NCI-H1694 treated with DMSO at 0.1 percent for 48 hours (cell line): ENCODE data around the gene ZHX3.
A peak's percentile ranks its signal among the peaks of the same experiment; 100 is the strongest.

ENCODE experiments used
- DNase-seq: peaks from one replicate; lab custom pipeline; 2025; lab: John Stamatoyannopoulos, UW

ZHX3 gene

DNA sequence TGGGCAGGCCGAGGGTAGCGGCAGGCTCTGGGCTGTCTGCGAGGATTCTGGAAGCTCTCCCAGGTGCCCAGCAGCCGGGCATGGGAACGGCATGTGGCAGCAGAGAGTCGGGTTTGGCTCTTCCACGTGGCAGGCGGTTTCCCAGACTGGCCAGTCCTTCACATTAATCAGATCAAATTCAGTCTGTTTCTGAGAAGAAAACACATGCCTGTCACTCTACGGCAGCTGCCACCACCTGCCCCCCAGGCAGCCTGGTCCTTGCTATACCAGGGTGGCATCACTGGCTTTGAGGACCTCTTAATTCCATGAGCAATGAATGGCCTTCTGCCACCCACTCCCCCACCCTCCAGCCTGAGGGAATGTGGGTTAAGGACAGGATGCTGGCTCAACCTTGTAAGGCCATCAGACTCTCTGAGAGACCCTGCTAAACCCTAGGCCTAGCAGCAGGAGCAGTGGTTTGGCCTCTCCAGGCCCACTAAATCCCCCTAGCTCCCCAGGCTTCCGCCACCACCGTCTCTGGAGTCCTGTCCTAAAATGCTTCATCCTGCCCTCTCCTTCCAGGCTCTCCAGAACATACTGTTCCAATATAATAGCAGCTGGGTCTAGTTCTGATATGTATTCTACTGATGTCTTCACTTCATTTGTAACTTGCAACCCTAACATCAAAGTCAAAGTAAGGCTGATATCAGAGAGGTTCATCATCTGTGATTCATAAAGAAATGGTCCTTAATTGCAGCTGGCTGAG is 132.3 kb downstream of the ZHX3 start:
- DNase-seq, result no peak

DNA sequence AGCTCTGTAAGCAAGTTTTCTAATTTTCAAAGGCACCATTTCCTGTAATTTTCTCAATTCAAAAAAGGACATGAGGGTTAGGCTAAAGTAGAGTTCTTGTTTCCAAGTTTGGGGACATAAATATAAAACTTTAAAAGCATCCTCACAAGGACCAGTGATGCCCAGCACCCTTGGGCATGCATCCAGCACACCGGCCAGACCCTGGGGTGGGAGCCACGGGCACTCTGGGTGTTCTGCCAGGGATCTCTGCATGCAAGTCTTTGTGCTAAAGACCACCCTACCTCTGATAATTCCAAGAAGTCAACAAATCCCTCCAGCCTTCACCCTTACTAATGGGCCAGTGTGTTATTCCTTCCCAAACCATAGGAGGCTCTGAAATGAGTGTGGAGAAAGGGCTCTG is 133.7 kb downstream of the ZHX3 start:
- no peak for DNase-seq

DNA sequence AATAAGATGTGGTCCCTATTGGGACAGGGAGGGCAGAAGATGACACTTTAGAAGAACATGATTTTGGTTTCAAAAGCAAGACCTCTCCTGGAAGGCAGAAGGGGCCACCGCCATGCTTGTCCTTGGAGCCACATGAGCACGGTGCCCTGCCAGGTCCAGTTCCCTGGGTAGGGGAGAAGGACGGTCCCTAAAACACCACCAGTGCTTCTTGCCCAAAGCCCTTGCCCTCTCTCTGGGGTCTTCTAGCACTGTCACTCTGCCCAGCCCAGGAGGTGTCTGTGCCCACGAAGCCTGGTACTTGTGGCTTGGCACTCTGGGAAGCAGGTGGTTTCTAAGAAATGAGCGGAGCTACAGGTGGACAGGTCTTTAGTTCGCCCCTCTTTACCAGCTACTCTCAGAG is 134.1 kb downstream of the ZHX3 start:
- DNase-seq, result no peak

DNA sequence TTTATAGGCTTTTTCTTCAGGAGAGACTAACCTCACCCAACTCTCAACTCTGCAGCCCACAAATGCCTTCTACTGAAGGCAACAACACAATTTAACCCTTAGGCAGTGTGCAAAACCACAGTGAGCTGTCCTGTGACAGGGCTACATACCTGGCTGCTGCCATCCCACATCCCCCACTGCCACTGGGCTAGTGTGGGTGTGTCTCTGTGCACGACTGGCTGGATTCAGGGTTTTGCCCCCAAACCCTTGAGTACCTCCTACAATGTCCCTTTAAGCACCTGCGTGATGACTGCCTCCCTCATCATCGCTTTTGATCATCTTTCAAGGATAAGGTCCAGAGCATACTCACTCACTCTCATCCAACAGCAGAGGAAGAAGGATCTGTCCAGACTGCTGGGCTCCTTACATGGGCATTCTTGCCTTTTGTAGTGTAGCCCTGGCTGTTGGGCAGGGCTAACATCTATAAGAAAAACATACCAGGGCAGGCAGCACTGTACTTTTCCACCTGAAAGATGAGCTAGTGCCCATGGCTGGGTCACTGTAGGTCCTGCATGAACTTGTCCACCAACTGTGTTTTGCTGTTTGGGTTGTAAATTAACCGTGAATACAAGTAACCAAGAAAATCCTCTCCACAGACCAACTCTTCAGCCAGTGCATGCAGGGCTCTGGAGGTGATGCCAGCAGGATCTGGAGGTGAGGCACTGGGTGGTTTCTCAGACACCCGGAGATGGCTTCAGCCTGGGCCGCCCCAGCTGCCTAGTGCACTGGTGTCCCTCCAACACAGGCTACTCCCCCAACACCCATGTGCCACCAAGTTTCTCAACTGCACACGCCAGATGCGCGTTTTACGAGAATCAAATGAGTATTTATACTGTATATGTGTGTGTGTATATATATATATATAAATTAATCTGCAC is 135.0 kb downstream of the ZHX3 start:
- no peak for DNase-seq

DNA sequence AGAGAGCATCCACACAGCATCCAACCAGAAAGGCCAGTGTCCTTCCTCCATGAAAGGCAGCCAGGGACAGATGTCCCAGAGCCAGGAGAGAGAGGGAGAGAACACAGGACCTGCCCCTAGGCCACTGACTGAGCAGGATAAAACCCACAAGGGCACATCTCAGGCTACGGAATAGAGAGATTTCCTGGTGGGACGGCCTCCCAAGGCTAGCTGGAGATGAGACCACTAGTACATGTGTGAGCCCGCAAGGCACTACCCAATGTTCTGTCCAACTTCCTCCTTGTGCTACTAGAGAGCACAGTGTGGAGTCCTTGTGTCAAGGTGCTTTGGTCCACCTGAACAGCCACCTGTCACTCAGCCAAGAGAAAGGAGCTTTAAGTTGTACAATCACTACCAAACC is 136.0 kb downstream of the ZHX3 start:
- no peak for DNase-seq

DNA sequence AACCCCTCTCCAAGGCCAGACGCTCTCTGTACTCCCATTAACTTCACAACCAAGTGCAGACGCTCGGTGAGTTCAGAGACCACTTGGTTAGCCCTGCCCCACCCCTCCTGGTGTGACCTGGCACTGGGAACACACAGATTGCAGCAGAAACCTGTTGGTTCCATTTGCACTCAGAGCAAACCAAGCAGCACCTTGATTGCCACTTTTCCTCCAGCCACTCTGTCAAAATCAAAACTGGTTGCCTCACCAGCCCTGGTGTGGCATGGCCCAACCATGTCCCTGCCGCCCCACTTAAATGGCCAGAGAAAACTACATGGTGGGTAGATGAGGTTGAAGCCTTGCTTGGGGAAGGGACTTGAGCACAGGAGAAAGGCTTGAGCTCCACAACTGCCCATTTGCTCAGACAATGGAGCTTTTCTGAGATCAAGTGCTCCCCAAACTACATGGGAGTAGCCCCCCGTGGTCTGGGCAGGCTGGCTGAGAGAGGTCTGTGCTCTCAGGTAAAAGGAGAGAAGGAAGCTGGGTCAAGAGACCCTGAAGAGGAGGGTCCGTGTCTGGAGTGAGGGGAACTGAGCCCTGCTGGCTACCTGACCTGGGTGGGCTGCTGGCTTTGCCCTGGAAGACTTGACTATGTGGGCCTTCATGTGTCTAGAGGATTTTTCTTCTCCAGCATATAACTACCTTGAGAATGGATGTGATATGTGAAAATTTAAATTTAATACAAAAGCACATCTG is 136.8 kb downstream of the ZHX3 start:
- no peak for DNase-seq

DNA sequence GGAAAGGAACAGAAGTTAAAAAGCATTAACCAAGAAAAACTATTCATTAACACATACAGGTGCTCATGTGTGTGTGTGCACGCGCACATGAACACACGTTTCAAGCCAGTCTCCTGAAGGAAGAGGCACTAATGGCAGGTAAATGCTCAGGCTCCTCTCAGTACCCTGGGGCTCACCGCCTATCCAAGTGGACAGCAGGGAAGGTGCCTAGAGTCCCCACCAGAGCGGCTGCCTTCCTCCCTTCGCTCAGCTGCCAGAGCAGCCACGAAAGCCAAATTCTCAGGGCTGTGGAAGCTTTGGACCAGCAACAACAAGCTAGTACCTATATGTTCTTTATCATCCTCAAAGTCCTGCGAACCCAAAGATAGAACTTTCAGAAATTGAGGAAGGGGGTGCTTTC is 137.6 kb downstream of the ZHX3 start:
- DNase-seq, result no peak

DNA sequence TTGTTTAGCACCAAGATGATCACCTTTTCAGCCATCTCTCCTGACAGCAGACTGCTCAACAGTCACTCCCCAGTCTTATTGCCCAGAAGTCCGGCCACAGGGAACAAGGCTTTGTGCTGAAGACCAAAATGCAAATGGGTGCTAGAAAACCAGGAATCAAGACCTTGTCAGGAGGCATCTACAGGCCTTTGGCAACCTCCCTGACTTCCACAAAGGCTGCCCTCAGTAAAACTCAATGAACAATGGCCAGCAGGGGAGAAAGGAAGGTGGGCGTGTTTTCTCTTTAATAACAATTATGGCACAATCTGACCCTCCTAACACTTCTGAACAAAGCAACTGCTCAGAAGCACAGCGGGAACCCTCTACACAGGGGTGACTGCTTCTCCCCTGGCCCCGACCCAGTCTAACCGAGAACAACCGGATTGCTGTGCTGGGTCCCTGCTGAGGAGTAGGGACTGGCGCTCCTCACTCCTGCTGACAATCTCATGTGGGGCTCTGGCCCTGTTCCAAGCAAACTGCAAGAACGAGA is 138.6 kb downstream of the ZHX3 start:
- no peak for DNase-seq

DNA sequence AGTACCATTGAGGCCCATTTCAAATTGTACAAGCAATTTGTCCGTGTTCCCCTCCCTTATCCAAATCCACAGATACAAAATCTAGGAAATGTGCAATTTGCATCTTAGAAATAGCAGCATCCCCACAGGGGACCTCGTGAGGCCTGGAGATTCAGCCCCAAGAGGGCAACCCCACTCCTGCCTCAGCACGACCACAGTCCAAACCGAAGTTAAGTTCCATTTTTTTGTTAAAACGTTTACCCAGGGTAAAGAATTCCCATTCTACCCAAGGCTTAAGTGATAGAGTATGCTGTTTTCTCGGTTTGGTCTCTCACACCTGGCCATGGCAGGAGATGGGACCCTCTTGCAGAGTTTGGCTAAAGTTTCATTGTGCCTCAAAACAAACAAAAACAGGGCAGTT is 139.0 kb downstream of the ZHX3 start:
- no peak for DNase-seq

DNA sequence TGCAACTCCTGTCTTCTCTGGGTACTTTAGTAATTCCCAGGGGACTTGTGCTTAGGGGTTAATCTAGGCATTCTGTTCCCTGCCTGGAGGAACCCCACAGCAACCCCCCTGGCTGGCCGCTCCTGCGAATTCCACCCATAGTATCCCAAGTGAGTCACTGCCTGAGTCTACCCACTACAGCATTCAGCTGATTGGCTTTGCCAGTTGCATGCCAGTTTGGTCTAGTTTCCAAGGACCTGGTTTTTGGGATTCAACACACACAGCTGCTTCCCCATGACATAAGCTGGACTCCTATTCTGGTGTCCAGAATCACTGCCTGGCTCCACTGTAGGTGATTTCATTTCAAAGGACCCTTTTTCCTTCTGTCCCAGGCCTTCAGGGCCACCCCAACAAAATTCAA is 139.9 kb downstream of the ZHX3 start:
- DNase-seq, result no peak

DNA sequence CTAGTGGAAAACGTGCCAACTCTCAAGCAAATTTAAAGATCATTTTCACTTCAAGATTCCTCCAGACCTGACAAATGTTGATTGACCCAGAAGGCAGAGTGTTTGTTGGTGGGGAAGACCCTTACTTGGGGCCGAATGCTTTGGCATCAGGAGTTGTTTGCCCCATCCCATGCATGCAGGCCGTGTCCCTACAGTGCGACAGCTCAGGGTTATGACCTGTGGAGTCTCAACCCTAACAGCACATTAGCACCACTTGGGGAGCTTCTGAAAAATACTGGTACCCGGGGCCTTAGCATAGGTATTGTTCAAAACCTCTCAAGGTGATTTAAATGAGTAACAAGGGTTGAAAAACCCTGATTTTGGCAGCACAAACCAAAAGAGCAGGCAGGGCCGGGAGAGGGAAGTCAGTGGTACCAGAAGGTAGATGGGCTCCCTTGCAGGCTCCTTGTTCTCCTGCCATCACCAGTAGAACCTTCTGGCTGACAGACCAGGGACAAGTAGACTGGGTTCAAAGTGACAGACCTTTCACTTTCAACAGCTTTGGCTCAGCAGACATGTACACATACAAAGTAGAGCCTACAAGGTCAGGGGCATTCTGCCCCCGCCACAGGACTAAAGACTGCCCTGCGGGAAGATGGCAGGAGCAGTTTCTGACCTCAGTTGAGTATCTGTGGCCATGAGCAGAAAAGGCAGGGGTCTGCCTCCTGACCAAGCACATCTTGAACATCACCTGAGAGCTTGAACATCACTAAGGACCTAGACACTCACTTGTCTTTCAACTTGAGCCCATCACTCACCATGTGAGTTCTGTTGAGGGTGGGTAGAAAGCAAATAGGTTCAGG is 140.6 kb downstream of the ZHX3 start:
- DNase-seq, result no peak

DNA sequence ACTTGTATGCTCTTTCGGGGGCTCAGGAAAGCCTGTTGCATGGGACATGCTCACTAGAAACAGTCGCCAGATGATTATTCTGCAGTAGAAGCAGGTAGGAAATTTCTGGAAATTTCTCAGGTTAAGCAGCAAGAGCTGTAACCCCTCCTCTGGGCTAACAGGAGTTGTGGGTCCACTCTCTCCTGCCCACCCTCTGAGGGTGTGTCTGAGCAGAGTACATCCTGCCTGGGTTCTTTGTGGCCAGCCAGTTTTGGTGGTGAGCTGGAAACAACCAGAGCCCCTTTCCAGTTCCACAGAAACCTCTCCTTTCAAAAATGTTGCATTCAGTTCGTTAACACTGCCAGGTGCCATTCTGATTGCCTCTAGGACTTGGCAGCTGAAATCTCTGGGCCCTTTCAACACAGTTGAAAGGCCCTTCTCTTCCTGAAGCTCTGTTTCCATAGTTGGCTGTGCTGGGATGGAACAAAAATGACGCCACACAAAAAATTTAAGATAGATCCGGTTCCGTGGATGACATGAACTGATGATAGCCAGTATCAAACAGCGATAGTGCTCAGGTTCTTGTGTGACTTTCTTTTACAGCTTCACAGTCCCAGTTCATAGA is 141.7 kb downstream of the ZHX3 start:
- DNase-seq, result no peak

DNA sequence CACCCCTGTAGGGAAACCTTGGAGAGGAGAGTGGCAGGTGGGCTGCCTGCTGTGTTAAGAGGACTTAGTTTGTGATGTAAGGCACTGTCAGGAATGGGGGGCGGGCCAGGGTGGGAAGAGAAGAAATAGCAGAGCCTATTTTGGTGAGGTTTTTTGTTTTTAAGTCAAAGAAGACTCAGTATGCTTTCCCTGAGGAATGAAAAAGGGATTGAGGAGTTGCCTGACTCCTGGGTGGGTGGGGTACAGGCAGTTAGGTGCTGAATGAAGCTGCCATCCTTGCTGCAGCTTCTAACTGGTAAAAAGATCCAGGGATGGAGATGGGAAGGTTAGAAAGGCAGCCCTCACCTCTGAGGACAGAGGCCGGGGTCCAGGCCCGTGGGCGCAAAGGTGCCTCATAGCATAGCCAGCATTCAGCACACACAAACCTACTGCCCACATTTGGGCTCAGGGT is 142.3 kb downstream of the ZHX3 start:
- no peak for DNase-seq

DNA sequence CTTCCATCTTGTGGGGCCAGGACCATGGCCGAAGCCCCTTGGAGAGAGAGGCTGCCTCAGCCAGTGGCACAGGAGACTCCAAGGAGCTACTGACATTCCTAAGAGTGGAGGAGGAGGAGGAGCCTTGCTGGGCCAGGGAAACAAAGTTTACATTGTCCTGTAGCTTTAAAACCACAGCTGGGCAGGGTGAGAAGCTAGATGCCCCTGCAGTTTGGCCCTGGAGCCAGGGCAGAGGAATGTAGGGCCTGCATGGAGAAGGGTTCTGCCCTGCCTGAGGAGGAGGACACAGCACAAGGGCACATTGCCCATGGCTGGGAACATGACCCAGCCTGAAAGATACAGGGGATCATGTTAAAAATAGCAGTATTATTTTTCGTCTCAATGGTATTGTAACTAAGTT is 142.7 kb downstream of the ZHX3 start:
- no peak for DNase-seq

DNA sequence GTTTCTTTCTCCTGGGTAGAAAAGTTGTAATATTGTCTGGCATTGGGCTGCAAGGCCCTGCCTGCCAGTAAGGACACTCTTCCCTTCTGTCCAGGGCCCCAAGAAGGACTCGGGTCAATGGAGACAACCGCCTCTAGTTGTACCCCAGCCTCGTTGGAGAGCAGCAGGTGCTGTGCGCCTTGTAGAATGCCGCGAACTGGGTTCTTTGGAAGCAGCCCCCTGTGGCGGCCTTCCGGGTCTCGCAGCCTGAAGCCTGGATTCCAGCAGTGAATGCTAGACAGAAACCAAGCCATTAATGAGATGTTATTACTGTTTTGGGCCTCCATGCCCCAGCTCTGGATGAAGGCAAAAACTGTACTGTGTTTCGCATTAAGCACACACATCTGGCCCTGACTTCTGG is 143.2 kb downstream of the ZHX3 start:
- no peak for DNase-seq

DNA sequence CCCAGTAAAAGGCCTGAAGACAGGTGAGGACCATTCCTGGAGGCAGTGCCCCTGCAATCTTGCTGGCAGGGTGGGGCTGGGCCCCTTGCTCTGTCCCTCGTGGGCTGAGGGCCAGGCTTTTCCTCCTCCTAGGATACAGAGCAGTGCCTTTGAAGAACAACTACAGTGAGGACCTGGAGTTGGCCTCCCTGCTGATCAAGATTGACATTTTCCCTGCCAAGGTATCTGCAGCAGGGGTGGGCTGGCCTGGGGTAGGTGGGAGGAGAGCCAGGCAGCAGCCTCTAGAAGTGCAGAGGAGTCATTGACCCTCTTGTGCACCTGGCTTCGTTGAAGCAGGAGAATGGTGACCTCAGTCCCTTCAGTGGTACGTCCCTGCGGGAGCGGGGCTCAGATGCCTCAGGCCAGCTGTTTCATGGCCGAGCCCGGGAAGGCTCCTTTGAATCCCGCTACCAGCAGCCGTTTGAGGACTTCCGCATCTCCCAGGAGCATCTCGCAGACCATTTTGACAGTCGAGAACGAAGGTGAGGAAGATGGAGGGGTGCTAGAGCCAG is 143.7 kb downstream of the ZHX3 start:
- DNase-seq, result no peak

DNA sequence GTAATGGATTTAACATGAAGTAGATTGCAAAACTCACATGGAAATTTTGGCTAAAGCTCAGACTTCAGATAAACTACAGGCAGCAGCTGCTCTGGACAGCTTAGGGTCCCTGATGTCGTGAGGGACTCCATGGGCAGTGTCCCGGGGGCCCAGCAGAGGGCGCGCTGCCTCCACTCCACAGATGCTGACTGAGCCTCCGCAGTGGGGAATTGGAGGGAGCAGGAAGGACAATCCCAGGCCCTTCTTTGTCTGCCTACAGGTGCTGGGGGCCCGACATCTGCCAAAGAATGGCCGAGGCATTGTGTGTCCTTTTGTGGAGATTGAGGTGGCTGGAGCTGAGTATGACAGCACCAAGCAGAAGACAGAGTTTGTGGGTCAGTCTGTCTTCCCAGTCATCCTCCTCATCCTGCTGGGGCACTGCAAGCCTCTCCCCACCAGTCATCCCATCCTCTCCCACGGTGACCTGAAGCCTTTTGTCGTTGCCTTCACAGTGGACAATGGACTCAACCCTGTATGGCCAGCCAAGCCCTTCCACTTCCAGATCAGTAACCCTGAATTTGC is 144.3 kb downstream of the ZHX3 start:
- peak; percentile 40 for DNase-seq

DNA sequence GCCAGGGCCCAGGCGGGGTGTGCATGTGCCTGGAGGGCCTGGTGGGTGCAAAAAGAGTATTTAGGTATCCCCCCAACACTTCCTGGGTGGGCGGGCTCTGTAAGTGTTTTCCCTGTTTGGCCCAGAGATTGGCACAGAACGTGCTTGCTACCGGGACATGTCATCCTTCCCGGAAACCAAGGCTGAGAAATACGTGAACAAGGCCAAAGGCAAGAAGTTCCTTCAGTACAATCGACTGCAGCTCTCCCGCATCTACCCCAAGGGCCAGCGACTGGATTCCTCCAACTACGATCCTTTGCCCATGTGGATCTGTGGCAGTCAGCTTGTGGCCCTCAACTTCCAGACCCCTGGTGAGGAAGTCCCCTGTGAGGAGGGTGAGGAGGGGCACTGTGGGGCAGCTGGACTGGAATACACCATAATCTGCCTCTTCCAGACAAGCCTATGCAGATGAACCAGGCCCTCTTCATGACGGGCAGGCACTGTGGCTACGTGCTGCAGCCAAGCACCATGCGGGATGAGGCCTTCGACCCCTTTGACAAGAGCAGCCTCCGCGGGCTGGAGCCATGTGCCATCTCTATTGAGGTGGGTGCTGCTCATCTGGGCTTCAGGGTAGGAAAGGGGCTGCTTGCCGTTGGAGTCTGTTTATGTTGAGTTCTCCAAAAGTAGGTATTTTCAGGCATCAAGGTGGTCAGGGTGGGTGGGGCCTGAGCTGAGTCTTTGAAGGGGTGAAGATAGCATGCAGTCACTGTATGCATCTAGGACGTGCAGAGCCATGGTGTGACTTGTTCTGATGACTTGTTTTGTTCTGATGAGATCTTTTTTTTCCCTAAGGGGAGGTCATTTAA is 145.0 kb downstream of the ZHX3 start:
- no peak for DNase-seq

DNA sequence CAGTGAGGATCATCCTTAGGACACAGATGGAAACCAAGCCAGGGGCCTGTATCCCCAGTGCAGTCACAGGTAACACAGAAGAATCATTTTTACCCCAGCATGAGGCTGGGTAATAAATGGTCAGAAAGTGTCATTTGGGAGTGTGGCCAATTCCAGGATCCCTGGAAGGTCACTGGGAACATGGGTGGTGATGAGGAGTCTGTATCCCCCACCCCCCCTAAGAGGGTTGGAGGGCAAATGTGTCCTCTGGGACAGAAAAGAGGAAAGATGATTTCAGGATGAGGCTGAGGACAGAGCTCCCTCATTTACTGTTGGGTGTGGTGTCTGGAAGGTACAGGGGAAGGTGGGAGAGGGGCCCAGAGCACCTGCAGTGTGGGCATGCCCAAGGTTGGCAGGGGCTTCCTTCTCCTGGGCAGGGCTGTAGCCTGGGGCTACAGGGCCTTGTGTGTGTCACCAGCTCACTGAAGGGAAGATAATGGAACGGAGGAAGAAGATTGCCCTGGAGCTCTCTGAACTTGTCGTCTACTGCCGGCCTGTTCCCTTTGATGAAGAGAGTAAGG is 145.7 kb downstream of the ZHX3 start:
- no peak for DNase-seq
